PC-3 (cell line): ENCODE data around the gene CDK15. TPM values are rescaled to one million over a fixed set of nuclear protein-coding genes. Genes with fewer than 3 reads are reported as not detected.

Experiments used
- ATAC-seq: fragments of 200-7000 bp; cut with Tn5 transposase; 2 replicates; pipeline ENCODE4 v1.9.1; 2020; ENCODE audit warnings: mild to moderate bottlenecking, moderate library complexity
- BruUV-seq: library from RNA; stranded (reverse); fragments of 400-500 nt; replicated peaks from 2 replicates; lab custom pipeline; 2021; lab: Mats Ljungman, UMichigan
- CTCF ChIA-PET: fragments of 300-600 bp; sonication (Branson Sonifier 250); formaldehyde crosslinking; loops from one replicate; lab custom pipeline; 2022; ENCODE audit warnings: antibody characterized with exemption; lab: Charles Lee
- POLR2A ChIA-PET: fragments of 300-600 bp; sonication (Branson Sonifier 250); formaldehyde crosslinking; loops from one replicate; lab custom pipeline; 2022; ENCODE audit warnings: antibody characterized with exemption; ENCODE audit not compliant: unreplicated experiment; lab: Charles Lee
- DNase-seq: peaks from one replicate; pipeline ENCODE4 v3.0.0-alpha.2; 2015
- H2AFZ ChIP-seq: fragments of 300-600 bp; sonication (generic); 2 replicates; pipeline ENCODE4 v1.6.0; 2016; ENCODE audit warnings: antibody characterized with exemption, low read length
- H3F3A ChIP-seq: fragments of 300-600 bp; sonication (generic); one replicate; pipeline ENCODE4 v1.6.0; 2017; ENCODE audit warnings: antibody characterized with exemption, low read length, control low read depth, mild to moderate bottlenecking; ENCODE audit not compliant: unreplicated experiment
- H3K27ac ChIP-seq: fragments of 300-600 bp; sonication (generic); 2 replicates; pipeline ENCODE4 v1.5.1; 2016; ENCODE audit warnings: mild to moderate bottlenecking, low read length
- H3K27me3 ChIP-seq: fragments of 300-600 bp; sonication (generic); 2 replicates; pipeline ENCODE4 v1.6.1; 2016; ENCODE audit warnings: low read length, mixed read lengths
- H3K36me3 ChIP-seq: fragments of 300-600 bp; sonication (generic); 2 replicates; pipeline ENCODE4 v1.6.1; 2016; ENCODE audit warnings: low read depth, mixed run types, low read length, mixed read lengths
- H3K4me1 ChIP-seq: fragments of 300-600 bp; sonication (generic); 2 replicates; pipeline ENCODE4 v1.5.1; 2016; ENCODE audit warnings: low read length; ENCODE audit not compliant: insufficient read depth
- H3K4me2 ChIP-seq: fragments of 300-600 bp; sonication (generic); 2 replicates; pipeline ENCODE4 v1.6.0; 2016; ENCODE audit warnings: low read length
- H3K4me3 ChIP-seq: fragments of 300-600 bp; sonication (generic); 2 replicates; pipeline ENCODE4 v1.5.1; 2016; ENCODE audit warnings: mild to moderate bottlenecking, low read length, mixed read lengths
- H3K79me2 ChIP-seq: fragments of 300-600 bp; sonication (generic); 2 replicates; pipeline ENCODE4 v1.6.1; 2017; ENCODE audit warnings: low read length, mixed read lengths
- H3K9ac ChIP-seq: fragments of 300-600 bp; sonication (generic); 2 replicates; pipeline ENCODE4 v1.6.0; 2016; ENCODE audit warnings: mild to moderate bottlenecking, low read length
- H3K9me2 ChIP-seq: fragments of 300-600 bp; sonication (generic); replicated peaks from 2 replicates; pipeline ENCODE4 v1.6.1; 2016; ENCODE audit warnings: mixed run types, low read length, mixed read lengths
- H3K9me3 ChIP-seq: fragments of 300-600 bp; sonication (generic); 2 replicates; pipeline ENCODE4 v1.6.1; 2016; ENCODE audit warnings: low read length, mixed read lengths
- H4K20me1 ChIP-seq: fragments of 300-600 bp; sonication (generic); 2 replicates; pipeline ENCODE4 v1.6.1; 2016; ENCODE audit warnings: low read length, mixed read lengths
- CTCF ChIP-seq: fragments of 300-600 bp; sonication (generic); conservative IDR thresholded peaks from 2 replicates; pipeline ENCODE4 v1.5.1; 2017; ENCODE audit warnings: antibody characterized with exemption, low read depth, mild to moderate bottlenecking, low read length
- EZH2 ChIP-seq: fragments of 300-600 bp; sonication (generic); IDR thresholded peaks from one replicate; pipeline ENCODE4 v1.6.1; 2017; ENCODE audit warnings: antibody characterized with exemption, mild to moderate bottlenecking, low read length; ENCODE audit not compliant: unreplicated experiment
- EZH2phosphoT487 ChIP-seq: fragments of 300-600 bp; sonication (generic); IDR thresholded peaks from 2 replicates; pipeline ENCODE4 v1.6.1; 2018; ENCODE audit warnings: mild to moderate bottlenecking, antibody characterized with exemption, low read length, borderline replicate concordance
- intact Hi-C: fragments of 100-400 bp; cut with micrococcal nuclease; formaldehyde crosslinking; loops from 2 replicates; pipeline ENCODE4 v1.9.0; 2023
- total RNA-seq: library from RNA; depleted of rRNA; stranded (reverse); fragments of >200 nt; gene quantifications from 2 replicates; pipeline ENCODE4 v1.2.3, GENCODE V29; 2014

The CDK15 gene
- total RNA-seq, 1 experiment from 2014 or later: 2.4 TPM

- no peaks in the 10 kb centered on the region for H3K9me2 ChIP-seq
- H3K27me3 ChIP-seq: peaks cover 6% of the 10 kb centered on the region; the same call in 1 of the 2 replicates
- H3K79me2 ChIP-seq: no peaks in the 10 kb centered on the region
- peak overlapping the region; percentile 90 for H3K4me2 ChIP-seq
- H4K20me1 ChIP-seq: no peaks in the 10 kb centered on the region
- H3K4me3 ChIP-seq: peak overlapping the region; percentile 62
- H3K27ac ChIP-seq: no peak overlapping the region
- CTCF ChIA-PET: no interaction called here
- peak overlapping the region; percentile 62; the same call in 1 of the 2 replicates for H2AFZ ChIP-seq
- intact Hi-C loops: no loop called here
- H3F3A ChIP-seq: no peaks in the 10 kb centered on the region
- no peak overlapping the region for H3K9ac ChIP-seq
- no TSS peak for BruUV-seq
- peaks cover 25% of the 10 kb centered on the region for H3K4me1 ChIP-seq
- no peaks in the 10 kb centered on the region for H3K9me3 ChIP-seq
- ATAC-seq: peak; percentile 54
- TF ChIP-seq CTCF: no peak
- no peak for TF ChIP-seq EZH2phosphoT487
- TF ChIP-seq EZH2: no peak
- DNase-seq: peak; percentile 47
- H3K36me3 ChIP-seq: no peaks in the 10 kb centered on the region
- POLR2A ChIA-PET: no interaction called here
Observed at GRCh38 chr2:201882353-201883090, 76.2 kb downstream of the CDK15 start.

- Histone ChIP-seq H3K9me3 (no peaks in the 10 kb centered on the region), H3K9ac (no peak overlapping the region), H2AFZ (no peak overlapping the region), H3K4me3 (no peak overlapping the region), H3K27me3 (peaks cover 8% of the 10 kb centered on the region; the same call in 1 of the 2 replicates), H3K4me1 (peaks cover 25% of the 10 kb centered on the region), H3K36me3 (no peaks in the 10 kb centered on the region), H3F3A (no peaks in the 10 kb centered on the region), H3K9me2 (no peaks in the 10 kb centered on the region), H3K79me2 (no peaks in the 10 kb centered on the region), H3K4me2 (no peak overlapping the region), H3K27ac (no peak overlapping the region), H4K20me1 (no peaks in the 10 kb centered on the region)
- no peak for DNase-seq
- ChIA-PET POLR2A (no interaction called here), CTCF (no interaction called here)
- ATAC-seq: no peak
- intact Hi-C loops: no loop called here
- no peak for TF ChIP-seq CTCF
- no peak for TF ChIP-seq EZH2phosphoT487
- TF ChIP-seq EZH2: no peak
- BruUV-seq: no TSS peak
Observed at GRCh38 chr2:201883606-201884369, 77.5 kb downstream of the CDK15 start.
